ENCODE results near the gene AQR.
"Not testable (repeated sequence)": the region's sequence is repeated elsewhere in the genome, so short reads cannot be mapped to it uniquely, and the experiment has no call there.

AQR gene

GRCh38 chr15:34988027-34988902, 18.7 kb upstream of the AQR start, which contains the start of gene ZNF770:
ZNF770 (minus strand) TSS chr15:34988287; CDS start chr15:34983434, 4,853 bp downstream.
- Histone ChIP-seq H3K4me1 (ENCODE audit: control insufficient read depth, insufficient read depth, low read length) (peaks cover 30% of the 10 kb centered on the region), H3K9me3 (ENCODE audit: control insufficient read depth, insufficient read depth, low read length) (no peaks in the 10 kb centered on the region), H3K9ac (ENCODE audit: low read depth, low read length) (peak within 1 kb of the TSS; percentile 92), H3K27ac (ENCODE audit: low read depth, low read length) (peak within 1 kb of the TSS; percentile 89), H3K36me3 (ENCODE audit: control insufficient read depth, insufficient read depth, low read length) (peaks cover 36% of the 10 kb centered on the region), H3K4me3 (ENCODE audit: low read depth, low read length) (peak within 1 kb of the TSS; percentile 89), H3K27me3 (ENCODE audit: control insufficient read depth, insufficient read depth, low read length) (no peaks in the 10 kb centered on the region)

DNA sequence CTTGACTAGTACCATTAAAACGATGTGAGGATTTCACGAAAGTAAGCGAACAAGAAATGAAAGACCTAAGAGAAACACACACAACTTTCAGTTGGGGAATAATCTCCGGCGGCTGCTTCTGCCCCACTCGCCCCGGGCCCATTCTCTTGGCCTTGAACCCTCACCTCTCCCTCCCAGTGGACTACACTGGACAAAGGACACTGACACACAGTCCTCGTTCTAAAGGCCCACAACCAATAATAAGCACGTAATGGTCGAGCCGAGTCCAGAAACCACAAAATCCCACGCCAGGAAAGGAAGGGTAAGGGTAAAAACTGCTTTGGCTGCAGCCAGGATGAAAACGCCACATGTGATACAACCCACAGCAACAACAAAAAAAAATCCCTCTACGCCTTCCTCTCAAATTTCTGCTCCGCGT, 18.1 kb upstream of the AQR start:
- peak overlapping the region; percentile 92 for H3K9ac ChIP-seq (ENCODE audit: low read depth, low read length)
- H3K4me1 ChIP-seq (ENCODE audit: control insufficient read depth, insufficient read depth, low read length): peaks cover 30% of the 10 kb centered on the region
- H3K27ac ChIP-seq (ENCODE audit: low read depth, low read length): peak overlapping the region; percentile 89
- no peaks in the 10 kb centered on the region for H3K27me3 ChIP-seq (ENCODE audit: control insufficient read depth, insufficient read depth, low read length)
- H3K9me3 ChIP-seq (ENCODE audit: control insufficient read depth, insufficient read depth, low read length): no peaks in the 10 kb centered on the region
- peaks cover 42% of the 10 kb centered on the region for H3K36me3 ChIP-seq (ENCODE audit: control insufficient read depth, insufficient read depth, low read length)
- peak overlapping the region; percentile 89 for H3K4me3 ChIP-seq (ENCODE audit: low read depth, low read length)

DNA sequence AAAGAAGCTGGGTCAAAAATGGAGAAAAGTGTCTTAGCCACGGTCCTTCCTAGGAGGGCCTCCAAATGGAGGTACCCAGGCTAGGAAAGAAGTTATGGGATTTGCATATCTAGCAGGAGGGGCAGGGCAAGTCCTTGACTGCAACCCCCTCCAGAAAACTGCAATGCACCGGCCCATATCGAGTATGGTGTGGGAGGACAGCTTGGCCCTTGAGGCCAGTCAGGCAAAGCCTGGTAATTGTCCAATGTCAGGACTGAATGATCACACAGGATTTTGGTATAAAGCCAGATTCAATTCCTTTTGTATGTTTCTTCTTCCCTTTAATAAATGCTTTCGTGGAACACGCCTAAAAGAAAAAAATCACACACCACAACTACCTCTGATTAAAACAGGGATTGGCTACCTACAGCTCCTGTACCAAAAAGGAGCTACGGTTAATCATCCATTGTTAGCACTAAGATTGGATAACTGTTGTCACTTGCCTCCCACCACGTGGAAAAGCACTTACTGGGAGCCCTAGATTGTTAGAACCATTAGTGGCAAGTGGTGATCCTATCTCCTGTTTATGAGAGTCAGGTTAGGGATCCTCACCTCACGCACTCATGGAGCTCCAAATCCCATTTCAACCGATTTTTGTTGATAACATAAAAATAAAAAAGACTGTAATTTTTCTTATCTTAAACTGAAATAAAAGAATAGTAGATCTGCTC, 17.4 kb upstream of the AQR start:
- Histone ChIP-seq H3K27ac (ENCODE audit: low read depth, low read length) (peak overlapping the region; percentile 27), H3K9ac (ENCODE audit: low read depth, low read length) (peak overlapping the region; percentile 92), H3K9me3 (ENCODE audit: control insufficient read depth, insufficient read depth, low read length) (no peaks in the 10 kb centered on the region), H3K4me3 (ENCODE audit: low read depth, low read length) (peak overlapping the region; percentile 89), H3K36me3 (ENCODE audit: control insufficient read depth, insufficient read depth, low read length) (peaks cover 49% of the 10 kb centered on the region), H3K4me1 (ENCODE audit: control insufficient read depth, insufficient read depth, low read length) (peaks cover 30% of the 10 kb centered on the region), H3K27me3 (ENCODE audit: control insufficient read depth, insufficient read depth, low read length) (no peaks in the 10 kb centered on the region)

GRCh38 chr15:34986326-34986725, 16.8 kb upstream of the AQR start:
- H3K4me1 ChIP-seq (ENCODE audit: control insufficient read depth, insufficient read depth, low read length): peaks cover 33% of the 10 kb centered on the region
- H3K27ac ChIP-seq (ENCODE audit: low read depth, low read length): no peak overlapping the region
- H3K4me3 ChIP-seq (ENCODE audit: low read depth, low read length): peak overlapping the region; percentile 89
- H3K9me3 ChIP-seq (ENCODE audit: control insufficient read depth, insufficient read depth, low read length): no peaks in the 10 kb centered on the region
- H3K36me3 ChIP-seq (ENCODE audit: control insufficient read depth, insufficient read depth, low read length): peaks cover 55% of the 10 kb centered on the region
- H3K27me3 ChIP-seq (ENCODE audit: control insufficient read depth, insufficient read depth, low read length): no peaks in the 10 kb centered on the region
- peak overlapping the region; percentile 92; the same call in 1 of the 2 replicates for H3K9ac ChIP-seq (ENCODE audit: low read depth, low read length)

DNA sequence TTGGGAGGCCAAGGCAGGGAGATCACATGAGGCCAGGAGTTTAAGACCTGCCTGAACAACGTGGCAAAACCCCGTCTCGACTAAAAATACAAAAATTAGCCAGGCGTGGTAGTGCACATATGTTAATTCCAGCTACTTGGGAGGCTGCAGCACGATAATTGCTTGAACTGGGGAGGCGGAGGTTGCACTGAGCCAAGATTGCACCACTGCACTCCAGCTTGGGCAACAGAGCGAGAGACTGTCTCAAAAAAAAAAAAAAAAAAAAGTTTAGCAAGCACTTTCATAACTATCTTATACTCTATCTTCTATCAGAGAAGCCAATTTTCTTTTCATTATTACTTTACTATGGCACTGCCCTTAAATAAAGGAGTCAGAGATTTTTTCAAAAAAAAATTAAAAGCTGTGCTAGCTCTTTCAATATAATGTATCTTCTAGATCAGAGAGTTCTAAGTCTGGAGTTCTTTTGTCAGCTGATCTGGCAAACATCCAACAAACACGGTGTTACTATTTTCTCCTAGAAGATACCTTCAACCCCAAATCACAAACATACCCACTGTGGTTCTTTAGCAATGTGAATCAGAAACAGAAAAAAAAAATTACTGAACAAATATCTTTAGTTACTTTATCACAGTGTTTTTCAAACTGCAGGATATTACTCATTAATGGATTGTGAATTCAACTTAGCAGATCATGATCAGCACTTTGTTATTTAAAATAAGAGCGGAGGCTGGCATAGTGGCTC, 15.5 kb upstream of the AQR start:
- Histone ChIP-seq H3K9ac (ENCODE audit: low read depth, low read length) (no peak overlapping the region), H3K36me3 (ENCODE audit: control insufficient read depth, insufficient read depth, low read length) (peaks cover 60% of the 10 kb centered on the region), H3K9me3 (ENCODE audit: control insufficient read depth, insufficient read depth, low read length) (no peaks in the 10 kb centered on the region), H3K27me3 (ENCODE audit: control insufficient read depth, insufficient read depth, low read length) (no peaks in the 10 kb centered on the region), H3K4me1 (ENCODE audit: control insufficient read depth, insufficient read depth, low read length) (peaks cover 36% of the 10 kb centered on the region), H3K4me3 (ENCODE audit: low read depth, low read length) (peak overlapping the region; percentile 30; the same call in 1 of the 2 replicates), H3K27ac (ENCODE audit: low read depth, low read length) (peak overlapping the region; percentile 61)

DNA sequence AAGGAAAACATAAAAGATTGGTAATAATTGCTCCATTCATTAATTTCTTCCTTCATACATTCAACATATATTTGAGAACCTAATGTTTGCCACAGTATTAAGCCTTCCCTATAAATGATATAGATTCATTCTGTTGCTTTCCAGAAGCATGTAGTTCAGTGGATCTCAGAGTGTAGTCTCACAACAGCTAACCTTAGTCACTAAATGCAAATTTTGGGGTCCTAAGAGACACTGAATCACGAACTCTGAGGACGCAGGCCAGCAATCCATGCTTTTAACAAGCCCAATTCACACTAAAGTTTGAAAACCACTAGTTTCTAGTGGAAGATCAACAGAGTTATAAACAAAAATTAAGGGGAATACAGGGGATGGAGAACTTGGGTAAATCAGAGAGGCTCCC, 7.2 kb upstream of the AQR start:
- peaks cover 13% of the 10 kb centered on the region for H3K4me1 ChIP-seq (ENCODE audit: control insufficient read depth, insufficient read depth, low read length)
- no peak overlapping the region for H3K9ac ChIP-seq (ENCODE audit: low read depth, low read length)
- no peaks in the 10 kb centered on the region for H3K27me3 ChIP-seq (ENCODE audit: control insufficient read depth, insufficient read depth, low read length)
- no peak overlapping the region for H3K4me3 ChIP-seq (ENCODE audit: low read depth, low read length)
- peaks cover 29% of the 10 kb centered on the region for H3K36me3 ChIP-seq (ENCODE audit: control insufficient read depth, insufficient read depth, low read length)
- no peak overlapping the region for H3K27ac ChIP-seq (ENCODE audit: low read depth, low read length)
- H3K9me3 ChIP-seq (ENCODE audit: control insufficient read depth, insufficient read depth, low read length): no peaks in the 10 kb centered on the region

DNA sequence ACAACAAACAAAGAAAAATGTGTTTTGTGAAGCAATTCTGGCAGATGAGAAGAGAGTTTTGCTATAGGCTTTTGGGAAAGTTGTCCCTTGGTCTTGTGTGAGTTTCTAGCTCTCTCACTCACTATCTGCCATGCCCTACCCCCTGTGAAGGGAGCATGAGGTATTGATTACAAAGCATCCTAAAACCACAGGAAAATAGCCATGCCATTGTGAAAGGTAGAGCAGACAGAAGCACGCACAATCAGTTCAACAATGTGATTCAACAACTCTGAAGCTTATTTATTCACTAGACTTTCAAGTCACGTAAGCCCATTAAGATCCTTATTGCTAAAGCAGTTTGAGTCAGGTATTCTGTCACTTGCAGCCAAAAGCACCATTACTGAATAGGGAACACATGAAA, 6.5 kb upstream of the AQR start:
- H3K36me3 ChIP-seq (ENCODE audit: control insufficient read depth, insufficient read depth, low read length): peaks cover 23% of the 10 kb centered on the region; the same call in 1 of the 2 replicates
- no peaks in the 10 kb centered on the region for H3K27me3 ChIP-seq (ENCODE audit: control insufficient read depth, insufficient read depth, low read length)
- H3K4me3 ChIP-seq (ENCODE audit: low read depth, low read length): no peak overlapping the region
- H3K9ac ChIP-seq (ENCODE audit: low read depth, low read length): no peak overlapping the region
- H3K4me1 ChIP-seq (ENCODE audit: control insufficient read depth, insufficient read depth, low read length): peaks cover 6% of the 10 kb centered on the region
- H3K27ac ChIP-seq (ENCODE audit: low read depth, low read length): no peak overlapping the region
- no peaks in the 10 kb centered on the region for H3K9me3 ChIP-seq (ENCODE audit: control insufficient read depth, insufficient read depth, low read length)

DNA sequence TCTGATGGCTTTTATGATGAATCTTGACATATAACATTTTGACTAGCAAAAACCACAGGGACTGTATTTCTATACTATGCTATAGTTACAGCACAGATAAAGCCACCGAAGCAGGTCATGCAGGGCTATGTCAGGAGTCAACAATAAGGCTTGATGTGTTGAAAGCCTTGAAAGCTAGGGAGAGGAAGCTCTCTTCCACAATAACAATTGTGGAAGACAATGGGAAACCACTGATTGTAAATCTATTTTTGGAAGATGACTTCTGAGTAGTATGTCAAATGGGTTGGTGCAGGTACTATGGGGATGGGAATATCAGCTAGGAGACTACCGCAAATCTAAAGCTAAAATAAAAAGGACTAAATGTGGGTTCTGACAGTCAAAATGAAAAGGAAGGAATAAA, 4.0 kb upstream of the AQR start:
- Histone ChIP-seq H3K9me3 (ENCODE audit: control insufficient read depth, insufficient read depth, low read length) (no peaks in the 10 kb centered on the region), H3K9ac (ENCODE audit: low read depth, low read length) (no peak overlapping the region), H3K36me3 (ENCODE audit: control insufficient read depth, insufficient read depth, low read length) (peaks cover 6% of the 10 kb centered on the region; the same call in 1 of the 2 replicates), H3K4me1 (ENCODE audit: control insufficient read depth, insufficient read depth, low read length) (peaks cover 8% of the 10 kb centered on the region), H3K27me3 (ENCODE audit: control insufficient read depth, insufficient read depth, low read length) (no peaks in the 10 kb centered on the region), H3K27ac (ENCODE audit: low read depth, low read length) (no peak overlapping the region), H3K4me3 (ENCODE audit: low read depth, low read length) (no peak overlapping the region)

GRCh38 chr15:34970098-34970643, 629 bp upstream of the AQR start:
- Histone ChIP-seq H3K36me3 (ENCODE audit: control insufficient read depth, insufficient read depth, low read length) (peaks cover 11% of the 10 kb centered on the region), H3K4me3 (ENCODE audit: low read depth, low read length) (peak overlapping the region; percentile 89)
- H3K27ac ChIP-seq (ENCODE audit: low read depth, low read length); H3K27me3 ChIP-seq (ENCODE audit: control insufficient read depth, insufficient read depth, low read length); H3K4me1 ChIP-seq (ENCODE audit: control insufficient read depth, insufficient read depth, low read length); H3K9ac ChIP-seq (ENCODE audit: low read depth, low read length); H3K9me3 ChIP-seq (ENCODE audit: control insufficient read depth, insufficient read depth, low read length): not testable (repeated sequence)

- Histone ChIP-seq H3K27me3 (ENCODE audit: control insufficient read depth, insufficient read depth, low read length) (no peaks in the 10 kb centered on the region), H3K27ac (ENCODE audit: low read depth, low read length) (no peak overlapping the region), H3K4me3 (ENCODE audit: low read depth, low read length) (no peak overlapping the region), H3K36me3 (ENCODE audit: control insufficient read depth, insufficient read depth, low read length) (peaks cover 59% of the 10 kb centered on the region), H3K9me3 (ENCODE audit: control insufficient read depth, insufficient read depth, low read length) (no peaks in the 10 kb centered on the region), H3K9ac (ENCODE audit: low read depth, low read length) (no peak overlapping the region), H3K4me1 (ENCODE audit: control insufficient read depth, insufficient read depth, low read length) (peaks cover 5% of the 10 kb centered on the region; the same call in 1 of the 2 replicates)
These were observed 5.3 kb downstream of the AQR start for GRCh38 chr15:34964277-34964676.
